GM20000 (cell line): ENCODE results near the gene LCTL.

Experiments
- DNase-seq: peaks from one replicate; pipeline ENCODE4 v3.0.0; 2012; ENCODE audit warnings: low spot score
- CTCF ChIP-seq: IDR thresholded peaks from 2 replicates; pipeline ENCODE4 v1.5.1; 2012; ENCODE audit warnings: mild to moderate bottlenecking, control low read depth; ENCODE audit errors: extremely low read depth, missing control alignments

LCTL gene

GRCh38 chr15:66563566-66564110, 2.2 kb downstream of the LCTL start:
- DNase-seq: no peak
- TF ChIP-seq CTCF: no peak

GRCh38 chr15:66563126-66563525, 2.7 kb downstream of the LCTL start:
- no peak for DNase-seq
- no peak for TF ChIP-seq CTCF

- TF ChIP-seq CTCF: no peak
- no peak for DNase-seq
Observed at GRCh38 chr15:66560856-66561525, 4.8 kb downstream of the LCTL start.

GRCh38 chr15:66558271-66558670, 7.5 kb downstream of the LCTL start:
- no peak for TF ChIP-seq CTCF
- DNase-seq: no peak

- no peak for TF ChIP-seq CTCF
- no peak for DNase-seq
Observed at GRCh38 chr15:66555685-66556084, 10.1 kb downstream of the LCTL start.

GRCh38 chr15:66545255-66545654, 20.5 kb downstream of the LCTL start:
- no peak for DNase-seq
- TF ChIP-seq CTCF: no peak

GRCh38 chr15:66542896-66543295, 22.9 kb downstream of the LCTL start:
- no peak for DNase-seq
- TF ChIP-seq CTCF: no peak
